Peyer's patch (tissue), 4 donors: ENCODE data around the gene AKR7A3. TPM values are rescaled to one million over a fixed set of nuclear protein-coding genes. Genes with fewer than 3 reads are reported as not detected.

Source experiments
- DNase-seq, 3 donors: peaks; one replicate each; pipeline ENCODE4 v3.0.0-alpha.2; 2017 to 2019
- H3K27ac ChIP-seq, 4 donors: fragments of 200-600 bp; sonication (generic); one replicate each; pipeline ENCODE4 v1.5.1; 2016 to 2019
- H3K27me3 ChIP-seq, 2 donors: fragments of 200-600 bp; sonication (generic); one replicate each; pipeline ENCODE4 v1.5.1; 2019
- H3K36me3 ChIP-seq, 3 donors: fragments of 200-600 bp; sonication (generic); one replicate each; pipeline ENCODE4 v1.5.1; 2016 to 2019
- H3K4me1 ChIP-seq, 4 donors: fragments of 200-600 bp; sonication (generic); one replicate each; pipeline ENCODE4 v1.5.1; 2016 to 2019
- H3K4me3 ChIP-seq, 4 donors: fragments of 200-600 bp; sonication (generic); 1 replicate in 3 of 4; 2 replicates in 1 of 4; pipeline ENCODE4 v1.5.1; 2016 to 2019; ENCODE audit warnings: mild to moderate bottlenecking in 1 of 4
- H3K9me3 ChIP-seq, 4 donors: fragments of 200-600 bp; sonication (generic); one replicate each; pipeline ENCODE4 v1.5.1; 2016 to 2019; ENCODE audit warnings: mild to moderate bottlenecking in 1 of 4
- POLR2A ChIP-seq, 2 donors: fragments of 450-650 bp; IDR thresholded peaks; one replicate each; pipeline ENCODE4 v1.5.1; 2017; ENCODE audit warnings: antibody characterized with exemption in 2 of 2, mild to moderate bottlenecking in 2 of 2, moderate library complexity in 2 of 2
- total RNA-seq, 4 donors: library from RNA; depleted of rRNA; stranded (reverse); fragments of >200 nt; gene quantifications; one replicate each; pipeline ENCODE4 v1.1.0, GENCODE V29; 2016
- TF ChIP-seq, protein P1 (sequence below), 6 experiments: fragments of 450-650 bp in 4 of 6; fragments of 200-600 bp in 2 of 6; sonication (generic) in 1 of 6; IDR thresholded peaks; one replicate each; pipeline ENCODE4 v1.5.1; 2017 to 2019; ENCODE audit warnings: antibody characterized with exemption in 6 of 6, mild to moderate bottlenecking in 3 of 6, moderate library complexity in 1 of 6

AKR7A3 gene
- total RNA-seq, 4 donors from 2014 or later: 60.2 to 574 (median 416) TPM

DNA sequence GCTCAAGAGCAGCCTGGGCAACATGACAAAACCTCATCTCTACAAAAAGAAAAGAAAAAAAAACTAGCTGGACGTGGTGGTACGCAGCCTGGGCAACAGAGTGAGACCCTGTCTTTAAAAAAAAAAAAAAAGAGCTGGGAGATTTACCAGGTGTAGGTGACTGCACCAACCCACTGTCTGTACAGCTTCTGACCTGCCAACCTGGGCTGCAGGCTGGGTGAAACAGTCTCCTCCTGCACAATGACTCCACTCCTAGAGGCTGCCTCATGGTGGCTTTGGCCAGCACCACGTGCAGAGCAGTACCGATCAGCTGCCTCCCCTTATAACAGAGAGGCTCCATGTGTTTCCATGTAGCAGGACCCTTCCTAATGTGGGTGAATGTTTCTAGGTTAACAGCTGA is 33.3 kb downstream of the AKR7A3 start:
- no peaks in the 10 kb centered on the region for H3K9me3 ChIP-seq
- H3K4me3 ChIP-seq: no peak overlapping the region
- TF ChIP-seq POLR2A (IDR thresholded peaks at IDR 0.05): no peak
- TF ChIP-seq, protein P1, sequence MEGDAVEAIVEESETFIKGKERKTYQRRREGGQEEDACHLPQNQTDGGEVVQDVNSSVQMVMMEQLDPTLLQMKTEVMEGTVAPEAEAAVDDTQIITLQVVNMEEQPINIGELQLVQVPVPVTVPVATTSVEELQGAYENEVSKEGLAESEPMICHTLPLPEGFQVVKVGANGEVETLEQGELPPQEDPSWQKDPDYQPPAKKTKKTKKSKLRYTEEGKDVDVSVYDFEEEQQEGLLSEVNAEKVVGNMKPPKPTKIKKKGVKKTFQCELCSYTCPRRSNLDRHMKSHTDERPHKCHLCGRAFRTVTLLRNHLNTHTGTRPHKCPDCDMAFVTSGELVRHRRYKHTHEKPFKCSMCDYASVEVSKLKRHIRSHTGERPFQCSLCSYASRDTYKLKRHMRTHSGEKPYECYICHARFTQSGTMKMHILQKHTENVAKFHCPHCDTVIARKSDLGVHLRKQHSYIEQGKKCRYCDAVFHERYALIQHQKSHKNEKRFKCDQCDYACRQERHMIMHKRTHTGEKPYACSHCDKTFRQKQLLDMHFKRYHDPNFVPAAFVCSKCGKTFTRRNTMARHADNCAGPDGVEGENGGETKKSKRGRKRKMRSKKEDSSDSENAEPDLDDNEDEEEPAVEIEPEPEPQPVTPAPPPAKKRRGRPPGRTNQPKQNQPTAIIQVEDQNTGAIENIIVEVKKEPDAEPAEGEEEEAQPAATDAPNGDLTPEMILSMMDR (IDR thresholded peaks at IDR 0.05): no peak
- no peak overlapping the region for H3K27ac ChIP-seq
- peaks cover 2 to 30% (median 9%) of the 10 kb centered on the region in 4 donors for H3K4me1 ChIP-seq
- no peak for DNase-seq
- no peaks in the 10 kb centered on the region for H3K27me3 ChIP-seq
- peaks cover 0 to 50% (median 0%) of the 10 kb centered on the region in 3 donors for H3K36me3 ChIP-seq

- TF ChIP-seq, protein P1 (IDR thresholded peaks at IDR 0.05): no peak
- TF ChIP-seq POLR2A (IDR thresholded peaks at IDR 0.05): no peak
- H3K27me3 ChIP-seq: no peaks in the 10 kb centered on the region
- peaks cover 0 to 45% (median 0%) of the 10 kb centered on the region in 3 donors for H3K36me3 ChIP-seq
- peaks cover 2 to 31% (median 9%) of the 10 kb centered on the region in 4 donors for H3K4me1 ChIP-seq
- no peak overlapping the region for H3K4me3 ChIP-seq
- no peaks in the 10 kb centered on the region for H3K9me3 ChIP-seq
- no peak for DNase-seq
- no peak overlapping the region for H3K27ac ChIP-seq
Observed at GRCh38 chr1:19254416-19254815, 34.2 kb downstream of the AKR7A3 start.

GRCh38 chr1:19251305-19252196 is 37.0 kb downstream of the AKR7A3 start, which contains the start of the genes EMC1 and MRTO4:
EMC1 (minus strand) TSS chr1:19251524; CDS start chr1:19251509, 15 bp downstream.
MRTO4 (plus strand) TSS chr1:19251805; CDS start chr1:19251836, 31 bp downstream.
- Histone ChIP-seq H3K4me3 (peak within 1 kb of the TSS; percentile 76 to 97 (median 88)), H3K27me3 (no peaks in the 10 kb centered on the region), H3K36me3 (peaks cover 0 to 24% (median 0%) of the 10 kb centered on the region in 3 donors), H3K9me3 (no peaks in the 10 kb centered on the region), H3K27ac (peak within 1 kb of the TSS; percentile 89 to 98 (median 94)), H3K4me1 (peaks cover 2 to 31% (median 9%) of the 10 kb centered on the region in 4 donors)
- TF ChIP-seq, protein P1 (IDR thresholded peaks at IDR 0.05): peak in 1 of 6 experiments; percentile 11
- TF ChIP-seq POLR2A (IDR thresholded peaks at IDR 0.05): peak; percentile 56 to 68
- peak; percentile 90 to 94 (median 93) for DNase-seq

DNA sequence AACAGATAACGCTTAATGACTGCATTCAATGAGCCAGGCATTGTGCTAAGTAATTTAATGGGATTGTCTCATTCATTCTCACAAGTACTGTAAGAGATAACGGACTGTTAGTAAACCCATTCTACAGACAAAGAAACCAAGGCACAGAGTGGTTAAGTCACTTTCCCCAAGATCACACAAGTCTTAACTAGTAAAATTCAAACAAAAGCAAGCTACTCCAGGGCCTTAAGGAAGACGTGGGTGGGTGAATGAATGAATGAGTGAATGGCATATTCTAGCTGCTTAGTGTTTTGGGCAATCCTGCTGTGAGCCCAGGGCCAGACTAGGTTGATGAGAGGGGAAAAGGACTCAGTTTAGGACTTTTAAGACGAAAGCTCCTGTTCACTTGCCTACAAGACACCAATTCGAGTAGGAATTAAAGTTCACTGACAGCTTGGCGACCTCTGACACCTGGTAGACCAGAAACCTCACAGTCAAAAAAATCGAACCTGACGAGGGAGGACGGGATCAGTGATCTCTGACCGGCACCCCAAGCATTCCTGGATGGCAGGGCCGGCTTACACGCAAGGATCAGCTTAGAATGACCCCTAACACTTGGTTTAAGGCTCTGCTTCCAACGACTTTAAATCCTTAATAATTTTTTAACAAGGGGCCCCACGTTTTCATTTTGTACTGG is 37.8 kb downstream of the AKR7A3 start:
- Histone ChIP-seq H3K27ac (peak overlapping the region; percentile 89 to 98 (median 94)), H3K36me3 (peaks cover 0 to 18% (median 0%) of the 10 kb centered on the region in 3 donors), H3K4me1 (peaks cover 2 to 31% (median 9%) of the 10 kb centered on the region in 4 donors), H3K4me3 (peak overlapping the region; percentile 76 to 97 (median 88)), H3K27me3 (no peaks in the 10 kb centered on the region), H3K9me3 (no peaks in the 10 kb centered on the region)
- no peak for DNase-seq
- TF ChIP-seq POLR2A (IDR thresholded peaks at IDR 0.05): no peak
- TF ChIP-seq, protein P1 (IDR thresholded peaks at IDR 0.05): no peak

- H3K9me3 ChIP-seq: no peaks in the 10 kb centered on the region
- H3K4me3 ChIP-seq: no peak overlapping the region
- peak overlapping the region in 2 of 4 donors; percentile 16 to 44 for H3K27ac ChIP-seq
- TF ChIP-seq, protein P1 (IDR thresholded peaks at IDR 0.05): peak; percentile 66 to 95 (median 92)
- no peak for TF ChIP-seq POLR2A (IDR thresholded peaks at IDR 0.05)
- H3K27me3 ChIP-seq: no peaks in the 10 kb centered on the region
- H3K4me1 ChIP-seq: no peaks in the 10 kb centered on the region
- DNase-seq: peak; percentile 22 to 79 (median 74)
- peaks cover 0 to 90% (median 0%) of the 10 kb centered on the region in 3 donors for H3K36me3 ChIP-seq
Observed at GRCh38 chr1:19240673-19241538, 47.7 kb downstream of the AKR7A3 start.
